HG03342 (cell line): ENCODE measurements around the gene GDF7.
A peak's percentile ranks its signal among the peaks of the same experiment; 100 is the strongest.

Experiments
- ATAC-seq: cut with Tn5 transposase; IDR thresholded peaks from one replicate; pipeline ENCODE4 v1.9.1; 2021; ENCODE audit warnings: mild to moderate bottlenecking, moderate library complexity; ENCODE audit not compliant: unreplicated experiment

The GDF7 gene

GRCh38 chr2:20643060-20643459 is 23.9 kb upstream of the GDF7 start:
- ATAC-seq: no peak

GRCh38 chr2:20643826-20644225 is 23.1 kb upstream of the GDF7 start:
- no peak for ATAC-seq

GRCh38 chr2:20645301-20645701 is 21.6 kb upstream of the GDF7 start:
- no peak for ATAC-seq

DNA sequence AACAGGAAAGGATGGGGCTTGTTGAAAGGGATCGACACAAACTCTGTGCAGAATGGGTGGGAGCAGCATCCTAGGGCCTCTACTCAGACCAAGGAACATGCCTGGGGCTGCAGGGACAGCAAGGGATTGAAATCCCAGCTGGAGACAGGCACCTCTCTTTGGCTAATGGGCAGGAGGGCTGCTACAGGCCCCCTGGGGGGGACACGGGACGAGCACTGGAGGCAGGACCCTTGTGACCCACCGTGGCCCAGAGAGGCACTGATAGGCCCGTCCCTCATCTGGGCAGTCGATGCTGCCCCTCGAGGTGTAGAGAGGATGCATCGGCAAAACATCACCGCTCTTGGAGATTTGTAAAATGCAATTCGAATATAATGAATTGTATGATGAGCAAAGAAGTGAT is 21.2 kb upstream of the GDF7 start:
- ATAC-seq: no peak

GRCh38 chr2:20646446-20646845 is 20.5 kb upstream of the GDF7 start:
- ATAC-seq: no peak

DNA sequence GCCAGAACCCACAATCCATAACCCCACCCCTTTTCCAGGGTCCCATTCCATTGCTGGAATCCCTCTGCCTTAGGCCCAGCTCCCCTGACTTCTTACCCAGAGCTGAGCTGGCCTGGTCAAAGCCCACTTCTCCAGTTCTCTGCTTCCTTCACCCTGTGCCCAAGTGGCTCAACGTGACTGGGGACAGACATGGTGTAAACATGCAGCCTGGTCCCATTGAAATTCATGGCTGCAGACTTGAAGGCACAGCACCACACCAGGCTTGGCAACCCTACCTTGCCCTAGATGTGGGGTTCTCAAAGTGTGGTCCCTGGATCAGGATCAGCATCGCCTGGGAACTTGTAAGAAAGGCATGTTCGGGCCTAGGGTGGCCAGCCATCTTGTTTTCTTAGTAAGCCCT is 19.7 kb upstream of the GDF7 start:
- ATAC-seq: no peak

- ATAC-seq: no peak
Observed at GRCh38 chr2:20647738-20648137, 19.2 kb upstream of the GDF7 start.

DNA sequence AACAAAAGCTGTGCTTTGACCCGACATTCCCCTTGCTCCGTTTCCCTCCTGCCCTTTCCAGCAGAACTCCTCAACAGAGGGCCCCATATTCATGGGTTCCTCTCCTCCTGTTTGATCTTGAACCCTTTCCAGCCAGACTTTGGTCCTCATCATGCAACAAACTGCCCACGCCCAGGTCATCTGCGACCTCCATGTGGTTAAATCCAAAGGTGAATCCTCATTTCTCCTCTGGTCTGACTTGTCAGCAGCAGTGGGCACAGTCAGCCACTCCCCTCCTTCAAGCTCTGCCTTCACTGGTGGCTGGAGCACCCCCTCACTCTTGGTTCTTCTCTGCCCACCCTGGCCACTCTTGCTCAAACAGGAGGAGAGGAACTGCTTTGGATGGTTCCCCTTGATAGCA is 18.7 kb upstream of the GDF7 start:
- no peak for ATAC-seq

DNA sequence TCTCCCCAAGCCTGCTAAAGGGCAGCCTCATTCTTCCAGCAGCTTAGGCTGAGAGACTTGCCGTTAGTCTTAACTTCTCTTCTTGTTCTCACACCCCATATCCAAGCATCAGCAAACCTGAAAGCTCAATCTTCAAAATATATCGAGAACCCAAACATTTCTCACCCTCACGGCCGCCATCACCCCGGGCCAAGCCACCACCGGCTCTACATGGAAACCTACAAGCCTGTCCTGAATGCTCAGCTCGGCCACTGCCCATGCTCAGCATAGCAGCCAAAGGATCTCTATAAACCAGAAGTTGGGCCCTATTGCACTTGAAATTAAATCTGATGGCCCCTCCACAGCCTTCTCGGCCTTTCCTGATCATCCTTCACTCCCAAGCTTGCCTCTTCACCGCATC is 18.1 kb upstream of the GDF7 start:
- no peak for ATAC-seq

GRCh38 chr2:20649576-20649975 is 17.4 kb upstream of the GDF7 start:
- no peak for ATAC-seq

- ATAC-seq: no peak
Observed at GRCh38 chr2:20649976-20650375, 17.0 kb upstream of the GDF7 start.

- peak; percentile 19 for ATAC-seq
Observed at GRCh38 chr2:20650393-20650876, 16.5 kb upstream of the GDF7 start.

- peak; percentile 93 for ATAC-seq
Observed at GRCh38 chr2:20650877-20651730, 15.8 kb upstream of the GDF7 start, which contains the start of gene HS1BP3. TSS of gene HS1BP3 (minus strand) at chr2:20651098. CDS start at chr2:20651063, 35 bp downstream.

DNA sequence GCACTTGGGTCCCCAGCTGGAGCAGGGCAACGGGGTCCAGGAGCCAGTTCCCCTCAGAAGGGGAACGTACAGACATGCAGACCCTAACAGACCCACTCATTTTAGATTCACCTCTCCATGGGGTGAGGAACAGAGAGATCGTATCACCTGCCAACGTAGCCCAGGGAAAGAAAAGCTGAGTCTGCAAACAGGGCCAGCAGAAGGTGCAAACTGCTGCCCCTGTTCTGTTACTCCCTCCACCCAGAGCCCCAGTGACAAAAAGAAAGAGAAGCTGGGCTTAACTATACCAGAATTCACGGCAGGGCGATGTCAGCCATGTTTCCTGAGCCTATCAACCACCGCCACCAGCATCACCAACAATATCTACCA is 15.2 kb upstream of the GDF7 start:
- no peak for ATAC-seq

DNA sequence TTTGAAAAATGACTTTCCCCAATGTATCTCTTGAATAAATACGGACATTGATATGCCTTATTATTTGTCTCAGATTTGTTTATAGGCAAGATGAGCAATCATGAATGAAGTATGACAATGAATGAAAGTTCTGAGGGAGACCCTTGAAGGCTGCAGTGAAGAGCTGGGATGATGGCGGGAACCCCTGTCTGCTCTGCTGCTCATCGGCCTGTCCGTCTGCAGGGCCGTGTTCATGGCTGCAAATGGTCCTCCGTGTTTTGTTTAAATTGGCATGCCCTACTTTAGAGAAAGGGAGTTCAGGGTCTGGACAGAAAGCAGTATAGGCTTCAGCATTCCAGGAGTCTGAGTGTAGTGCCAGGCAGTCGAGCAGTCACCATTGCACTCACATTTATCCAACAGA is 14.8 kb upstream of the GDF7 start:
- ATAC-seq: no peak

- ATAC-seq: no peak
Observed at GRCh38 chr2:20652673-20653575, 14.0 kb upstream of the GDF7 start.

- no peak for ATAC-seq
Observed at GRCh38 chr2:20653695-20654534, 13.0 kb upstream of the GDF7 start.

GRCh38 chr2:20654535-20654813 is 12.5 kb upstream of the GDF7 start:
- no peak for ATAC-seq

DNA sequence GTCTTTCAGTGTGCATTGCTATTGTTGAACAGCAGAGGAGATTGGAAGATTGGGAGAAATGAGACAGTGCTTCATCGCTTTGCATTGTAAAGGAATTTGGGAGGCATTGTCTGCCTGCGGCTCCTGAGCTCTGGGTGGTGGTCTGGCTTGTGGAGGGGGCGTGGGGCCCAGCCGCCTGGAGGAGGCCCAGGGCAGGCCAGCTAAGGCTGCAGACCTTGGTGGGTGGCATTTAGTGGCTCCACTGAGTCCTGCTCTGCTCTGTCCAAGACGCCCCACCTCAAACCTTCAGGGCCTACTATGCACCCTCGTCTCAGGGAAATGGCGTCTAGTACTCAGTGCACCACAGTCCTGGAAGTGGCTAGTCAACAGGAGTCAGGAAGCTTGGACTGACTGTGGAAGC is 10.4 kb upstream of the GDF7 start:
- no peak for ATAC-seq

DNA sequence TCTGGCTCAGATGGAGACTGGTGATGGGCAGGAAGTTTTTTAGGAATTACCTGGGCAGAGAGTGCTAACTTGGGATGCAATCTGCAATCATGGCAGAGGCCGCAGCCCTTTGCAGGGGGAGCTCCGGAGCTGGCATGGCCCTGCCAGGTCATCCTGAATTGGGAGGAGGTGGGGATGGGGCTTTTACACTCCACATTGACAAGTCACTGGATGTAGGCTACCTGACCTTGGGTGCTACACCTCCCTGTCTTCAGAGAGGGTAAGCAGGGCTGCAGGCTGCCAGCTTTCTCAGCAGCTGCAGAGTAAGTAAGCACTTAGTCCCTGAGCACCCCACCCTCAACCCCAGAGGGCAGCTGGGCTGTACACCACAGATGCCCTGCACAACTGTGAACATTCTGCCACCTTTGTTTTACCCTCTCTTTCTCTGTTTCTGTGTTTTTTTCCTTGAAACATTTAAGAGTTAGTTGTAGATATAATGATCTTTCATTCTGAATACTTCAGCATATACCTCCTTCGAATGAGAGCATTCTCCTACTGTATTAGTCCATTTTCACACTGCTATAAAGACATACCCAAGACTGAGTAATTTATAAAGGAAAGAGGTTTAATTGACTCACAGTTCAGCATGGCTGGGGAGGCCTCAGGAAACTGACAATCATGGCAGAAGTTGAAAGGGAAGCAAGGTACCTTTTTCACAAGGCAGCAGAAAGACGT is 9.3 kb upstream of the GDF7 start:
- ATAC-seq: no peak
